ENCODE data around the gene SLC10A4. TPM values are rescaled to one million over a fixed set of nuclear protein-coding genes. Genes with fewer than 3 reads are reported as not detected.

Gene SLC10A4
- total and polyA plus RNA-seq, 2 donors = 1.2 to 3.2 TPM

Other genes with a start within 250 kb of the SLC10A4 start
- gene TEC, start 213.5 kb upstream of the SLC10A4 start, total RNA-seq = 2.6 TPM
- gene TEC, start 213.5 kb upstream of the SLC10A4 start, polyA plus RNA-seq = 0.67 TPM
- gene SLAIN2, start 141.8 kb upstream of the SLC10A4 start, total RNA-seq = 73.9 TPM
- gene SLAIN2, start 141.8 kb upstream of the SLC10A4 start, polyA plus RNA-seq = 90.7 TPM
- not detected for gene ZAR1, start 6.9 kb downstream of the SLC10A4 start, total RNA-seq
- gene ZAR1, start 6.9 kb downstream of the SLC10A4 start, polyA plus RNA-seq = not detected